ENCODE measurements around the gene RCAN2. TPM values are rescaled to one million over a fixed set of nuclear protein-coding genes. Genes with fewer than 3 reads are reported as not detected.

The RCAN2 gene
- total RNA-seq, 1 donor from 2014 or later: 9.0 TPM

- ATAC-seq: no peak
- no peaks in the 10 kb centered on the region for H3K36me3 ChIP-seq
- no peak for DNase-seq
- no peaks in the 10 kb centered on the region for H3K27me3 ChIP-seq (ENCODE audit: low read depth)
- no peak for TF ChIP-seq CTCF (IDR thresholded peaks at IDR 0.05)
- H3K4me1 ChIP-seq: no peaks in the 10 kb centered on the region
- intact Hi-C loops (cut with DNase I): no loop called here
- H3K4me3 ChIP-seq: no peak overlapping the region
- H3K9me3 ChIP-seq: no peaks in the 10 kb centered on the region
- H3K27ac ChIP-seq: no peak overlapping the region
Measured at GRCh38 chr6:46191961-46192360, 299.3 kb downstream of the RCAN2 start.

GRCh38 chr6:46190889-46191288, 300.4 kb downstream of the RCAN2 start:
- Histone ChIP-seq H3K9me3 (no peaks in the 10 kb centered on the region), H3K27ac (no peak overlapping the region), H3K4me1 (no peaks in the 10 kb centered on the region), H3K27me3 (ENCODE audit: low read depth) (no peaks in the 10 kb centered on the region), H3K36me3 (no peaks in the 10 kb centered on the region), H3K4me3 (no peak overlapping the region)
- DNase-seq (no peak), ATAC-seq (no peak)
- intact Hi-C loops (cut with DNase I): no loop called here
- TF ChIP-seq CTCF (IDR thresholded peaks at IDR 0.05): no peak

- TF ChIP-seq CTCF (IDR thresholded peaks at IDR 0.05): no peak
- intact Hi-C loops (cut with DNase I): no loop called here
- ATAC-seq (no peak), DNase-seq (no peak)
- H3K4me1 ChIP-seq: no peaks in the 10 kb centered on the region
- H3K27me3 ChIP-seq (ENCODE audit: low read depth): no peaks in the 10 kb centered on the region
- H3K27ac ChIP-seq: no peak overlapping the region
- H3K36me3 ChIP-seq: no peaks in the 10 kb centered on the region
- H3K9me3 ChIP-seq: no peaks in the 10 kb centered on the region
- no peak overlapping the region for H3K4me3 ChIP-seq
Measured at GRCh38 chr6:46189726-46190125, 301.5 kb downstream of the RCAN2 start.

- Histone ChIP-seq H3K4me3 (no peak overlapping the region), H3K9me3 (no peaks in the 10 kb centered on the region), H3K4me1 (no peaks in the 10 kb centered on the region), H3K36me3 (no peaks in the 10 kb centered on the region), H3K27me3 (ENCODE audit: low read depth) (no peaks in the 10 kb centered on the region), H3K27ac (no peak overlapping the region)
- no peak for TF ChIP-seq CTCF (IDR thresholded peaks at IDR 0.05)
- DNase-seq (no peak), ATAC-seq (no peak)
- intact Hi-C loops (cut with DNase I): no loop called here
Measured at GRCh38 chr6:46186583-46186982, 304.7 kb downstream of the RCAN2 start.

- Histone ChIP-seq H3K27ac (no peak overlapping the region), H3K27me3 (ENCODE audit: low read depth) (no peaks in the 10 kb centered on the region), H3K9me3 (no peaks in the 10 kb centered on the region), H3K4me1 (no peaks in the 10 kb centered on the region), H3K36me3 (no peaks in the 10 kb centered on the region), H3K4me3 (no peak overlapping the region)
- no peak for DNase-seq
- ATAC-seq: no peak
- intact Hi-C loops (cut with DNase I): no loop called here
- no peak for TF ChIP-seq CTCF (IDR thresholded peaks at IDR 0.05)
Measured at GRCh38 chr6:46184114-46184513, 307.1 kb downstream of the RCAN2 start.

- TF ChIP-seq CTCF (IDR thresholded peaks at IDR 0.05): no peak
- Histone ChIP-seq H3K4me1 (no peaks in the 10 kb centered on the region), H3K36me3 (no peaks in the 10 kb centered on the region), H3K4me3 (no peak overlapping the region), H3K27ac (no peak overlapping the region), H3K27me3 (ENCODE audit: low read depth) (peaks cover 6% of the 10 kb centered on the region), H3K9me3 (no peaks in the 10 kb centered on the region)
- ATAC-seq (no peak), DNase-seq (no peak)
- intact Hi-C loops (cut with DNase I): no loop called here
Measured at GRCh38 chr6:46175976-46176375, 315.3 kb downstream of the RCAN2 start.
